Kidney (tissue), 14 donors: ENCODE measurements around the gene NOS1. TPM values are rescaled to one million over a fixed set of nuclear protein-coding genes. Genes with fewer than 3 reads are reported as not detected.

Source experiments
- DNase-seq, 5 donors: peaks; one replicate each; pipeline ENCODE4 v3.0.0-alpha.2; 2013 to 2020
- FAIRE-seq: peaks from 2 replicates; lab custom pipeline; 2012; peaks lifted over from hg19 to GRCh38; lab: Jason Lieb, UNC
- H3K27ac ChIP-seq, 2 donors: one replicate each; pipeline ENCODE4 v1.7.0; 2013; ENCODE audit warnings: low read depth in 2 of 2, low read length in 2 of 2, inconsistent platforms in 1 of 2
- H3K27me3 ChIP-seq: one replicate; pipeline ENCODE4 v1.7.1; 2013; ENCODE audit warnings: low read length, inconsistent platforms; ENCODE audit not compliant: control insufficient read depth, insufficient read depth
- H3K36me3 ChIP-seq, 3 donors: one replicate each; pipeline versions ENCODE4 v1.7.0 to v1.7.1; 2013; ENCODE audit warnings: low read length in 3 of 3, control low read depth in 1 of 3, inconsistent platforms in 1 of 3; ENCODE audit not compliant: insufficient read depth in 3 of 3, control insufficient read depth in 2 of 3
- H3K4me1 ChIP-seq, 3 donors: one replicate each; pipeline versions ENCODE4 v1.7.0 to v1.7.1; 2013; ENCODE audit warnings: low read length in 3 of 3, inconsistent platforms in 1 of 3, low read depth in 1 of 3; ENCODE audit not compliant: control insufficient read depth in 2 of 3, insufficient read depth in 2 of 3
- H3K4me3 ChIP-seq, 3 donors: one replicate each; pipeline versions ENCODE4 v1.7.0 to v1.8.1; 2013; ENCODE audit warnings: low read length in 3 of 3, control low read depth in 1 of 3, inconsistent platforms in 1 of 3
- H3K9ac ChIP-seq, 3 donors: one replicate each; pipeline versions ENCODE4 v1.7.0 to v1.7.1; 2013; ENCODE audit warnings: low read length in 3 of 3, control low read depth in 1 of 3, inconsistent platforms in 1 of 3
- H3K9me3 ChIP-seq, 3 donors: one replicate each; pipeline versions ENCODE4 v1.7.0 to v1.7.1; 2013; ENCODE audit warnings: low read length in 3 of 3, control low read depth in 1 of 3, inconsistent platforms in 1 of 3; ENCODE audit not compliant: control insufficient read depth in 2 of 3, insufficient read depth in 1 of 3
- intact Hi-C: fragments of 100-400 bp; cut with DNase I; formaldehyde crosslinking; loops from one replicate; pipeline ENCODE4 v1.11.1; 2022
- polyA plus RNA-seq: library from polyadenylated mRNA; stranded (reverse); fragments of 350-450 nt; fragmentation: Illumina TruSeq; extraction: RNeasy Lipid Tissue Mini Kit (QIAGEN cat#74804); gene quantifications from one replicate; pipeline ENCODE4 v1.2.3, GENCODE V29; 2014; ENCODE audit warnings: low read depth, low replicate concordance; ENCODE audit not compliant: insufficient read depth
- total RNA-seq: library from RNA; stranded (reverse); fragmentation: NEBNext Ultra II Directional; extraction: Animal tissue kit (Norgen Biotek cat#: 25700); gene quantifications from one replicate; pipeline ENCODE4 v1.2.1, GENCODE V29; 2021
- TF ChIP-seq, protein P1 (sequence below): IDR thresholded peaks from 3 replicates; pipeline ENCODE4 v1.5.1; 2012; ENCODE audit warnings: mild to moderate bottlenecking, moderate library complexity, borderline replicate concordance; ENCODE audit not compliant: insufficient read depth; ENCODE audit errors: extremely low read depth
- donor health status: control.
- donor health status: control.
- donor health status: control.
- donor health status: control.
- donor health status: control.
- donor health status: DM: yes; HTN: yes; CAD: no.
- donor health status: Normal renal cell carcinoma (clear cell type).

Gene NOS1
- total and polyA plus RNA-seq, 2 donors from 2014 or later, result 1.3 to 6.5 TPM

DNA sequence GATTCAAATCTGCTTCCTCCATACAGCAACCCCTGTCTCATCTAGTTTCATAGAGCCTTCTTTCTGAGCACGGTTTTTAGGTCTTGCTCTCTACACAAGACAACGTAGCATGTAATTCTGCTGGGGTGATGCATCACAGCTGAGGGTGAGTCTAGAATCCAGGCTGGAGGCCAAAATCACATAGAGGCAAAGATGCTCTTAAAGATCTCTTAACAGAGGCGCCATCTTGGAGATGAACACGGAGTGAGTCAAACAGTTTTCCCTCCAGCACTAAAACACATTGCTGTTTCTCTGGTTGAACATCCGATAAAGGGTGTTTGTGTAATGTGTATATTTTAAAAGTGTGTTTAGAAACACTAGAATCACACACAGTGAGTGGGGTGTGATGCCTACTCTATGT lies 78.9 kb downstream of the NOS1 start:
- FAIRE-seq (no peak), DNase-seq (no peak)
- no peaks in the 10 kb centered on the region for H3K36me3 ChIP-seq
- H3K9me3 ChIP-seq, result no peaks in the 10 kb centered on the region
- intact Hi-C loops, result no loop called here
- TF ChIP-seq, protein P1, sequence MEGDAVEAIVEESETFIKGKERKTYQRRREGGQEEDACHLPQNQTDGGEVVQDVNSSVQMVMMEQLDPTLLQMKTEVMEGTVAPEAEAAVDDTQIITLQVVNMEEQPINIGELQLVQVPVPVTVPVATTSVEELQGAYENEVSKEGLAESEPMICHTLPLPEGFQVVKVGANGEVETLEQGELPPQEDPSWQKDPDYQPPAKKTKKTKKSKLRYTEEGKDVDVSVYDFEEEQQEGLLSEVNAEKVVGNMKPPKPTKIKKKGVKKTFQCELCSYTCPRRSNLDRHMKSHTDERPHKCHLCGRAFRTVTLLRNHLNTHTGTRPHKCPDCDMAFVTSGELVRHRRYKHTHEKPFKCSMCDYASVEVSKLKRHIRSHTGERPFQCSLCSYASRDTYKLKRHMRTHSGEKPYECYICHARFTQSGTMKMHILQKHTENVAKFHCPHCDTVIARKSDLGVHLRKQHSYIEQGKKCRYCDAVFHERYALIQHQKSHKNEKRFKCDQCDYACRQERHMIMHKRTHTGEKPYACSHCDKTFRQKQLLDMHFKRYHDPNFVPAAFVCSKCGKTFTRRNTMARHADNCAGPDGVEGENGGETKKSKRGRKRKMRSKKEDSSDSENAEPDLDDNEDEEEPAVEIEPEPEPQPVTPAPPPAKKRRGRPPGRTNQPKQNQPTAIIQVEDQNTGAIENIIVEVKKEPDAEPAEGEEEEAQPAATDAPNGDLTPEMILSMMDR, result no peak
- no peaks in the 10 kb centered on the region for H3K27me3 ChIP-seq
- H3K4me3 ChIP-seq, result no peak overlapping the region
- H3K9ac ChIP-seq, result no peak overlapping the region
- no peaks in the 10 kb centered on the region for H3K4me1 ChIP-seq
- no peak overlapping the region for H3K27ac ChIP-seq

DNA sequence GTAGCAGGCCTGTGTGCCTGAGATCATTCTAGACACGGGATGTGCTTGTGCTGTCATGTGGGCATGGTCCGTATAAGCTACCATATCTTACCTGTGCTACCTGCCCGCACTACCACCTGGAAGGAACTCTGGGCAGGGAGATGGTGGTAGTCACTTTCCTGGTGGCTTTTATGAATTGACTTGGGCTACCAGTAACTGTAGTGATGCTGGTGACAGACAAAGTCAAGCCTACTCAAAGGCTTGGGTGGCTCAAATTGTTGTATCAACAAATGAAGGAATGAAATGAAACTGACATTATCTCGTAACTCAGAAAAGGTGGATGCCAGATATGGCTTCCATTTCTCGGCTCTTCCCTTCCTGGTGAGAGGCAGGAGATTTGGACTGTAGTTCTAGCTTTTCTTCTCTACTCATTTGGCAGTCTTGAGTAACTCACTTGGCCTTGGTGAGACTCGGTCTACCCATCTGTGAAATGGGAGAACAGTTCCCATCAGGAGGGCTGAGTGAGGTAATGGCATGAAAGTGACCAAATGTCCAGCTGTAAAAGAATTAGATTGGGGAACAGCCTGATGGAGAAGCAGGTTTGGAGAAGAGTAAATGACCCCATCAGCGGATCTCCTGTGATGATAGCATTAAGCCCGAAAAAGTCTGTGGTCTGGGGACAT lies 81.3 kb downstream of the NOS1 start:
- Histone ChIP-seq H3K9ac (no peak overlapping the region), H3K27me3 (no peaks in the 10 kb centered on the region), H3K36me3 (no peaks in the 10 kb centered on the region), H3K27ac (no peak overlapping the region), H3K4me1 (no peaks in the 10 kb centered on the region), H3K4me3 (no peak overlapping the region), H3K9me3 (no peaks in the 10 kb centered on the region)
- intact Hi-C loops, result no loop called here
- TF ChIP-seq, protein P1, result no peak
- FAIRE-seq (no peak), DNase-seq (no peak)

DNA sequence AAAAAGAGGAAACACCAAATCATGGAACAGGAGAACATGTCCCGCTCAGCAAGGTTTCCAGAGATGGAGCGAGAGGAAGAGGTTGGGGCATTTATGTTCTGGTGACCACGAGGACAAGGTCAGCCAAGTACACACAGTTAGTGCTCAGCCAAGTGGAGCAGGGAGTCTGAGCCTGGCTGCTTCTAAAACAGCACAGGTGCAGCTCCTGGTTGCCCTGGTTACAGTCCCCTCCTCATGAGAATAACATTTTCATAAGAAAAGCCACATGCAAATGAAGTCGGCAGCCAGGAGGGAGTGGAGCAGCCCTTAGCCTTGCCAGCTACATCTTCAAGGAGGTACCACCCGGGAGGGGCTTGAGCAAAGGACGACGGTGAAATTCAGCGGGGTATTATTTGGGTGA lies 81.8 kb downstream of the NOS1 start:
- Histone ChIP-seq H3K27me3 (no peaks in the 10 kb centered on the region), H3K4me1 (no peaks in the 10 kb centered on the region), H3K36me3 (no peaks in the 10 kb centered on the region), H3K9ac (no peak overlapping the region), H3K27ac (no peak overlapping the region), H3K4me3 (no peak overlapping the region), H3K9me3 (no peaks in the 10 kb centered on the region)
- FAIRE-seq (no peak), DNase-seq (peak in 3 of 5 donors; percentile 45 to 51 (median 51))
- intact Hi-C loops, result no loop called here
- TF ChIP-seq, protein P1, result no peak

- Histone ChIP-seq H3K4me3 (no peak overlapping the region), H3K4me1 (no peaks in the 10 kb centered on the region), H3K27me3 (no peaks in the 10 kb centered on the region), H3K9me3 (no peaks in the 10 kb centered on the region), H3K36me3 (no peaks in the 10 kb centered on the region), H3K9ac (no peak overlapping the region), H3K27ac (no peak overlapping the region)
- no peak for DNase-seq
- intact Hi-C loops, result no loop called here
- TF ChIP-seq, protein P1, result no peak
- FAIRE-seq, result no peak
These were observed 83.6 kb downstream of the NOS1 start for GRCh38 chr12:117277875-117278274.
